Measurements from ENCODE around the gene SVIP.

Gene SVIP

GRCh38 chr11:22829231-22830081 lies at the start of gene SVIP:
Gene SVIP (minus strand): TSS chr11:22829801. CDS start chr11:22829748, 53 bp downstream.
- peak; percentile 89 for DNase-seq (ENCODE audit: low spot score)

GRCh38 chr11:22878604-22879003 lies 49.0 kb upstream of the SVIP start:
- no peak for DNase-seq (ENCODE audit: low spot score)

GRCh38 chr11:22878039-22878438 lies 48.4 kb upstream of the SVIP start:
- DNase-seq (ENCODE audit: low spot score): no peak

GRCh38 chr11:22875869-22876473 lies 46.4 kb upstream of the SVIP start:
- peak; percentile 57 for DNase-seq (ENCODE audit: low spot score)

- no peak for DNase-seq (ENCODE audit: low spot score)
Observed at GRCh38 chr11:22869325-22869724, 39.7 kb upstream of the SVIP start.

GRCh38 chr11:22860241-22860640 lies 30.6 kb upstream of the SVIP start, which contains the start of gene CCDC179:
Gene CCDC179 (minus strand): TSS chr11:22860474. CDS start chr11:22860421, 53 bp downstream.
- DNase-seq (ENCODE audit: low spot score): no peak

GRCh38 chr11:22859756-22860155 lies 30.2 kb upstream of the SVIP start:
- no peak for DNase-seq (ENCODE audit: low spot score)

GRCh38 chr11:22851477-22851876 lies 21.9 kb upstream of the SVIP start:
- DNase-seq (ENCODE audit: low spot score): no peak

GRCh38 chr11:22846726-22847125 lies 17.1 kb upstream of the SVIP start:
- DNase-seq (ENCODE audit: low spot score): no peak

- DNase-seq (ENCODE audit: low spot score): no peak
Observed at GRCh38 chr11:22832315-22833015, 2.9 kb upstream of the SVIP start.

- no peak for DNase-seq (ENCODE audit: low spot score)
Observed at GRCh38 chr11:22830082-22830414, 447 bp upstream of the SVIP start.

- no peak for DNase-seq (ENCODE audit: low spot score)
Observed at GRCh38 chr11:22828373-22828772, 1.2 kb downstream of the SVIP start.

- DNase-seq (ENCODE audit: low spot score): no peak
Observed at GRCh38 chr11:22822203-22822602, 7.4 kb downstream of the SVIP start.

GRCh38 chr11:22809893-22810292 lies 19.7 kb downstream of the SVIP start:
- no peak for DNase-seq (ENCODE audit: low spot score)

- no peak for DNase-seq (ENCODE audit: low spot score)
Observed at GRCh38 chr11:22808571-22809197, 20.9 kb downstream of the SVIP start.

- peak; percentile 3 for DNase-seq (ENCODE audit: low spot score)
Observed at GRCh38 chr11:22807855-22808570, 21.6 kb downstream of the SVIP start.

GRCh38 chr11:22807391-22807790 lies 22.2 kb downstream of the SVIP start:
- DNase-seq (ENCODE audit: low spot score): no peak

- no peak for DNase-seq (ENCODE audit: low spot score)
Observed at GRCh38 chr11:22802861-22803260, 26.7 kb downstream of the SVIP start.

GRCh38 chr11:22800482-22800881 lies 29.1 kb downstream of the SVIP start:
- DNase-seq (ENCODE audit: low spot score): no peak

- no peak for DNase-seq (ENCODE audit: low spot score)
Observed at GRCh38 chr11:22798901-22799300, 30.7 kb downstream of the SVIP start.

- no peak for DNase-seq (ENCODE audit: low spot score)
Observed at GRCh38 chr11:22797047-22797446, 32.6 kb downstream of the SVIP start.

GRCh38 chr11:22795914-22796313 lies 33.7 kb downstream of the SVIP start:
- no peak for DNase-seq (ENCODE audit: low spot score)

Data from germinal center (tissue), 1 donor.